Right cardiac atrium (tissue), 5 donors: Measurements from ENCODE around the gene CRYL1. TPM values are rescaled to one million over a fixed set of nuclear protein-coding genes. Genes with fewer than 3 reads are reported as not detected.

Source experiments
- ATAC-seq, 2 donors: fragments of 200-7000 bp; cut with Tn5 transposase; one replicate each; pipeline versions ENCODE4 v1.8.0 to v1.9.1; 2020; ENCODE audit warnings: moderate library complexity in 2 of 2, mild to moderate bottlenecking in 1 of 2
- DNase-seq, 3 donors: peaks; one replicate each; pipeline ENCODE4 v3.0.0-alpha.2; 2020
- H3K27ac ChIP-seq: one replicate; pipeline ENCODE4 v1.5.1; 2013; ENCODE audit warnings: mild to moderate bottlenecking, low read length, control low read depth, moderate library complexity
- H3K27me3 ChIP-seq: one replicate; pipeline ENCODE4 v1.6.1; 2013; ENCODE audit not compliant: control insufficient read depth, insufficient read depth
- H3K4me1 ChIP-seq: one replicate; pipeline ENCODE4 v1.6.1; 2013; ENCODE audit warnings: low read length; ENCODE audit not compliant: control insufficient read depth, insufficient read depth
- H3K4me3 ChIP-seq: one replicate; pipeline ENCODE4 v1.5.1; 2013; ENCODE audit warnings: low read length, control low read depth
- H3K9me3 ChIP-seq: one replicate; pipeline ENCODE4 v1.6.1; 2013; ENCODE audit warnings: low read length; ENCODE audit not compliant: control insufficient read depth
- WGBS: extraction: QIAGEN DNeasy Blood & Tissue Kit; methylation state at CpG from one replicate; pipeline ENCODE4 v1.1.7; 2013; 5-methylcytosine and 5-hydroxymethylcytosine counted together
- intact Hi-C, 4 donors: fragments of 100-400 bp; cut with DNase I; formaldehyde crosslinking; loops; one replicate each; pipeline versions ENCODE4 v1.11.0 to v1.14.0; 2022 to 2023
- polyA plus RNA-seq: library from polyadenylated mRNA; stranded (reverse); fragments of 200-250 nt; gene quantifications from one replicate; pipeline ENCODE4 v1.2.3, GENCODE V29; 2013
- total RNA-seq, 4 donors: library from RNA; stranded (reverse); fragmentation: NEBNext Ultra II Directional; extraction: Animal tissue kit (Norgen Biotek cat#: 25700); gene quantifications; one replicate each; pipeline ENCODE4 v1.2.1, GENCODE V29; 2021
- donor health status: healthy with polysubstance abuse.
- donor health status: DM: no; HTN: yes; CAD: no.
- donor health status: DM: no; HTN: no; CAD: no.
- donor health status: DM: no; HTN: yes; CAD: no; lungs with severe emphysema.
- donor health status: DM: yes; HTN: yes; CAD: no.

Gene CRYL1
- total and polyA plus RNA-seq, 5 donors, result 29.3 to 41.8 (median 33.1) TPM

- 59% methylated on average over 5 of the region's 5 CpGs for WGBS
These were observed 36.1 kb upstream of the CRYL1 start for GRCh38 chr13:20561741-20562140.

GRCh38 chr13:20559659-20560356, 34.2 kb upstream of the CRYL1 start:
- DNase-seq (no peak), ATAC-seq (peak in 1 of 2 donors; percentile 16)
- Histone ChIP-seq H3K27me3 (no peaks in the 10 kb centered on the region), H3K27ac (no peak overlapping the region), H3K4me3 (no peak overlapping the region), H3K9me3 (no peaks in the 10 kb centered on the region), H3K4me1 (no peaks in the 10 kb centered on the region)
- 81% methylated on average over 6 of the region's 6 CpGs for WGBS
- intact Hi-C loops, result no loop called here

More at GRCh38 chr13:20561741-20562140, 36.1 kb upstream of the CRYL1 start:
- ATAC-seq (no peak), DNase-seq (no peak)
- Histone ChIP-seq H3K4me1 (no peaks in the 10 kb centered on the region), H3K27me3 (no peaks in the 10 kb centered on the region), H3K4me3 (no peak overlapping the region), H3K27ac (no peak overlapping the region), H3K9me3 (no peaks in the 10 kb centered on the region)
- intact Hi-C loops, result no loop called here

GRCh38 chr13:20558982-20559381, 33.3 kb upstream of the CRYL1 start:
- 92% methylated on average over 3 of the region's 3 CpGs for WGBS
- DNase-seq (no peak), ATAC-seq (no peak)
- no peaks in the 10 kb centered on the region for H3K9me3 ChIP-seq
- intact Hi-C loops, result no loop called here
- no peaks in the 10 kb centered on the region for H3K4me1 ChIP-seq
- no peak overlapping the region for H3K27ac ChIP-seq
- H3K4me3 ChIP-seq, result no peak overlapping the region
- no peaks in the 10 kb centered on the region for H3K27me3 ChIP-seq

- WGBS, result 56% methylated on average over 3 of the region's 3 CpGs
- Histone ChIP-seq H3K9me3 (no peaks in the 10 kb centered on the region), H3K4me1 (no peaks in the 10 kb centered on the region), H3K4me3 (no peak overlapping the region), H3K27me3 (no peaks in the 10 kb centered on the region), H3K27ac (no peak overlapping the region)
- DNase-seq (no peak), ATAC-seq (peak in 1 of 2 donors; percentile 57)
- intact Hi-C loops, result no loop called here
These were observed 27.7 kb upstream of the CRYL1 start for GRCh38 chr13:20553311-20553710.

- Histone ChIP-seq H3K9me3 (no peaks in the 10 kb centered on the region), H3K27me3 (no peaks in the 10 kb centered on the region), H3K27ac (no peak overlapping the region), H3K4me3 (no peak overlapping the region), H3K4me1 (no peaks in the 10 kb centered on the region)
- no peak for DNase-seq
- 45% methylated on average over 5 of the region's 5 CpGs for WGBS
- no peak for ATAC-seq
- intact Hi-C loops, result no loop called here
These were observed 25.1 kb upstream of the CRYL1 start for GRCh38 chr13:20550799-20551198.

GRCh38 chr13:20547479-20547908, 21.8 kb upstream of the CRYL1 start:
- no peak overlapping the region for H3K4me3 ChIP-seq
- intact Hi-C loops, result no loop called here

GRCh38 chr13:20546556-20546955, 20.9 kb upstream of the CRYL1 start:
- no peaks in the 10 kb centered on the region for H3K9me3 ChIP-seq
- intact Hi-C loops, result no loop called here
- no peaks in the 10 kb centered on the region for H3K4me1 ChIP-seq
- ATAC-seq (peak; percentile 59 to 63), DNase-seq (no peak)
- H3K4me3 ChIP-seq, result no peak overlapping the region
- 51% methylated on average over 1 of the region's 1 CpG for WGBS
- no peak overlapping the region for H3K27ac ChIP-seq
- no peaks in the 10 kb centered on the region for H3K27me3 ChIP-seq

More at GRCh38 chr13:20547479-20547908, 21.8 kb upstream of the CRYL1 start:
- WGBS, result 88% methylated on average over 4 of the region's 4 CpGs
- ATAC-seq (no peak), DNase-seq (no peak)
- H3K4me1 ChIP-seq, result no peaks in the 10 kb centered on the region
- no peaks in the 10 kb centered on the region for H3K27me3 ChIP-seq
- H3K27ac ChIP-seq, result no peak overlapping the region
- no peaks in the 10 kb centered on the region for H3K9me3 ChIP-seq

GRCh38 chr13:20544201-20544923, 18.7 kb upstream of the CRYL1 start:
- DNase-seq (no peak), ATAC-seq (no peak)
- Histone ChIP-seq H3K4me3 (no peak overlapping the region), H3K27me3 (no peaks in the 10 kb centered on the region), H3K4me1 (no peaks in the 10 kb centered on the region), H3K27ac (no peak overlapping the region), H3K9me3 (no peaks in the 10 kb centered on the region)
- intact Hi-C loops, result no loop called here
- 73% methylated on average over 7 of the region's 7 CpGs for WGBS

- Histone ChIP-seq H3K9me3 (no peaks in the 10 kb centered on the region), H3K4me3 (no peak overlapping the region), H3K27ac (no peak overlapping the region), H3K4me1 (no peaks in the 10 kb centered on the region), H3K27me3 (no peaks in the 10 kb centered on the region)
- intact Hi-C loops, result no loop called here
- no peak for ATAC-seq
- no peak for DNase-seq
These were observed 11.3 kb upstream of the CRYL1 start for GRCh38 chr13:20536992-20537391.

GRCh38 chr13:20534038-20534608, 8.5 kb upstream of the CRYL1 start:
- intact Hi-C loops, result no loop called here
- Histone ChIP-seq H3K4me3 (no peak overlapping the region), H3K9me3 (no peaks in the 10 kb centered on the region), H3K4me1 (no peaks in the 10 kb centered on the region), H3K27me3 (no peaks in the 10 kb centered on the region), H3K27ac (no peak overlapping the region)
- no peak for DNase-seq
- WGBS, result 83% methylated on average over 10 of the region's 10 CpGs
- ATAC-seq, result no peak

- Histone ChIP-seq H3K27me3 (no peaks in the 10 kb centered on the region), H3K4me1 (no peaks in the 10 kb centered on the region), H3K27ac (no peak overlapping the region), H3K9me3 (no peaks in the 10 kb centered on the region), H3K4me3 (no peak overlapping the region)
- ATAC-seq (no peak), DNase-seq (no peak)
- 86% methylated on average over 2 of the region's 2 CpGs for WGBS
- intact Hi-C loops, result loop anchor here in 1 of 4 donors (5.0 kb wide), 1 partner anchor 39 kb away; the partner anchor contains the start of gene IFT88
These were observed 2.8 kb upstream of the CRYL1 start for GRCh38 chr13:20528452-20528851.
